ENCODE measurements around the gene NETO1.

The NETO1 gene

DNA sequence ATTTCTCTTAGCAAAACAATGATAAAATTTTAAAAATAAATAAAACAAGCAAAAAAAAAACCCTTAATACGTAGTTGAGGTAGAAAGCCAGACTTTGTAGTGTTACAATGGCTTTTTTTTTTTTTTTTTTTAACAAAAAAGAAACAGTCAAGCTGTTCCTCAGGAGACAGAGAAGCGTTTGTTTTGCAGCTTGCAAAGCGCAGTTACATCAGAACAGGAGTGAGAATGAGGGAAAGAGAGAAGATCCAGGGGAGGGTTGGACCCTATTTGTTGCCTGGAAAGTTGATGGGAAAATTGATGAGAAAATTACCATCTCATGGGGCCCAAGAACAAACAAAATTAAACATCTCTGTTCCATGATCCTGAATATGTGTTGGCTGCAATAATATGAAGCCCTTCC is 146.5 kb downstream of the NETO1 start:
- DNase-seq: no peak

DNA sequence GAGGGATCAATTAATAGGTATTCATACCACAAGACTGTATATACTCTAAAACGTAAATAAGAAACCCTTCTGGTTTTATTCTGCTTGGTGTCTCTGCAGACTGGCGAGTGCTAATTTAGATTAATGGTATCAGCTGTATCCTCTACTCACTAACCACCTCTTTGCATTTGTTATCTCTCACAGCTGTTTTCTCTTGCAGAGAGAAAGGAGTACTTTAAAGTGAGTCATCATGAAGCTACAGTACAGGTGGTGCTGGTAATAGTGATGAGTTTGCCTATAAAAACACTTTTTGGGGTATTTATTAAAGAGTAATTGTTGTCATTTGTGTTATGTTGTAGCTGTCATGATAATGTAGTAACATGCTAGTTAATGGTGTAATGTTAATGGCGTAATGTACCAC is 147.7 kb downstream of the NETO1 start:
- no peak for DNase-seq

DNA sequence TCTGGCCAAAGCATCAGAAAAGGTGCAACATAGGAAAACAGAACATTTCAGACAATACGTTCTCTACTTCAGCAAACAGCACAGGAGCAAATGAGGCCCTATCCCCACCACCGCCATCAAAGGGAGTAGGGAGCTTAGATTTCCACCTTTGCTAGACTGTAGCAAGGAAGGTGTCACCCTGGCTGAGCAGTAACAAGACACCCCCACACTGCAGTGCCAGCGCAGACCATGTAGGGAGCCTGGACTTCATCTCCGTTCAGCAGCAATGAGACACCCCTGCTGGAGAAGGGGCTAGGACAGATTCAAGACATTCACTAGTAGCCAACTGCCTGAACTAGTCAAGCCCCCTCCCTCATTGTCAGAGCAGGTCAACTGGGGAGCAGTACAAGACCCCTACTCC is 163.6 kb downstream of the NETO1 start:
- no peak for DNase-seq

DNA sequence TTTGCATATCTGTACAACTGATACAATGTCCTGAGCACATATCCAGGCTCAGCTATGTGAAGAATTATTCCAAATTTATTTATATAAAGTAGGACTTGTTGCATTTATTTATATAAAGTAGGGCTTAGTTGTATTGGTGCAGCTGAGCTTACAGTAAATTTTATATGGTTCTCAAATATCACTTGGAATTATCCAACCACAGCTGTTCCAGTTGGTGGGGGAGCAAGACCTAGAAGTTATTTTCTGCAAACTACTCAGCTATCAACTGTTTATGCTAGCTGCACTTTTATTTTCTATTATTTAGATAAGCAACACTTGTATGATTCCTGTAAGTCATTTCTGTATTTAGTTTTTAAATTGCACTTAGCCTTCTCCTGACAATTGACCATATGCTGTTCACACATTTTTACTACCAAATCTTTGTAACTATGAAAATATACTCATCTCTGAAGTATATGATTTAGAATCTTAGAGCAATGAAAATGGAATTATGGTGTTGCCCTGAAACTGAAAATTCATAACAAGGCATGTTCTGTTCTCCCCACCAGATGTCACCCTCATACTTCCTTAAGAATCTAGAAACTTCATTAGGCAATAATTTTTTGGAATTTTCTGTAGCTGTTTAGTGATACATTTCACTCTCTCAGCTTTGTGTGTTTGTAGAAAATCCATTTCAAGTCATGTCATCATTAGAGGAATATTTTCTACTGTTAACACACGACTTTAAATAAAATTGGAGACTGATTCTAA is 166.7 kb downstream of the NETO1 start:
- peak; percentile 2 for DNase-seq

DNA sequence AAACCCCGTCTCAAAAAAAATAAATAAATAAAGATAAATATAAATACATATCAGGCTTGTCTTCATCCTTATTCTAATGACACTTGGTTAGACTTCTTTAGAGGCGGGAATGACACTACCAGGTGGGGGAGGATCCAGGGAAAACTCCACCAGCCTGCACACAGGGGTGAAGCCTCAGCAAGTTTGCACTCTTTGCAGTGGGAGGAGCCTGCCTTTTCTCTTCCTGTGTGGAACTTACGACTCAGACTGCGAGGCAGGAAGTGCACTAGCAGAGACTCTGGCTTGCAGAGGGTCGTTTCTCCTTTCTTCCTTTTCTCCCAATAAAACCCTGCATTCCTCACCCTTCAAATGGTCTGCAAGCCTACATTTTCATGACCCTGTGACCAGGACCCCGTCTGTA is 170.1 kb downstream of the NETO1 start:
- no peak for DNase-seq

DNA sequence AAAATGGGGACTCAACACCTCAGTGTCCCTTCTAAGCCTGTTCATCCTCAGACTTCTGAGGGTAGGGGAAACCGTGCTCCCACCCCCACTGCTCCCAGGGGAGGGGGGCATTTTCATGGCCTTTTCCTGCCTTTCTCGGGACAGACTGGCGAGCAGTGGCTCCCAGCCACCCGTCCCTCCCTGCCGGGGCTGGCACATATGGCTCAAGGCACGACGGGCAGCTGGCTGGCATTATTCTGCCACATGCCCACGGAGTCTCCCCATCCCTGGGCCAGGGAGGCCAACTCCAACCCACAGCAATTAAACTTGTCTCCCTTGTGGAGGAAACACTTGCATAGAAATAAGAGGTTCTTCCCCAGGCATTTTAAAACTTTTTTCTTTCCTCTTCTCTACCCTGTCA is 175.2 kb downstream of the NETO1 start:
- DNase-seq: no peak

Data from fibroblast of skin of right quadriceps (primary cell).